ENCODE results near the gene KRT6B.

KRT6B gene

DNA sequence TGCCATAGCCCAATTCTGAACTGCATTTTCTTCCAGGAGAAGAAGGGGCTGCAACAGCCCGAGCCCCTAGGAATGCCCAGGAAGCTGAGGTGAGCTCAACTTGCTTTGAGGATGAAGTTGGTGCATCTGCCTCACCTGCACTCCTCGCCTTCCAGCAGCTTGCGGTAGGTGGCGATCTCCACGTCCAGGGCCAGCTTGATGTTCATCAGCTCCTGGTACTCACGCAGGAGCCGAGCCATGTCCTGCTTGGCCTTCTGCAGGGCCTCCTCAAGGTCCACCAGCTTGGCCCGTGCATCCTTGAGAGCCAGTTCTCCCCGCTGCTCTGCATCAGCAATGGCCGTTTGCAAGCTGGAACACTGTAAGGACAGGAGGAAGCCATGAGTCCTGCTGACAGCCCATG is 23.8 kb downstream of the KRT6B start:
- TF ChIP-seq, protein P1, sequence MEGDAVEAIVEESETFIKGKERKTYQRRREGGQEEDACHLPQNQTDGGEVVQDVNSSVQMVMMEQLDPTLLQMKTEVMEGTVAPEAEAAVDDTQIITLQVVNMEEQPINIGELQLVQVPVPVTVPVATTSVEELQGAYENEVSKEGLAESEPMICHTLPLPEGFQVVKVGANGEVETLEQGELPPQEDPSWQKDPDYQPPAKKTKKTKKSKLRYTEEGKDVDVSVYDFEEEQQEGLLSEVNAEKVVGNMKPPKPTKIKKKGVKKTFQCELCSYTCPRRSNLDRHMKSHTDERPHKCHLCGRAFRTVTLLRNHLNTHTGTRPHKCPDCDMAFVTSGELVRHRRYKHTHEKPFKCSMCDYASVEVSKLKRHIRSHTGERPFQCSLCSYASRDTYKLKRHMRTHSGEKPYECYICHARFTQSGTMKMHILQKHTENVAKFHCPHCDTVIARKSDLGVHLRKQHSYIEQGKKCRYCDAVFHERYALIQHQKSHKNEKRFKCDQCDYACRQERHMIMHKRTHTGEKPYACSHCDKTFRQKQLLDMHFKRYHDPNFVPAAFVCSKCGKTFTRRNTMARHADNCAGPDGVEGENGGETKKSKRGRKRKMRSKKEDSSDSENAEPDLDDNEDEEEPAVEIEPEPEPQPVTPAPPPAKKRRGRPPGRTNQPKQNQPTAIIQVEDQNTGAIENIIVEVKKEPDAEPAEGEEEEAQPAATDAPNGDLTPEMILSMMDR (IDR thresholded peaks at IDR 0.05; ENCODE audit: low read depth, low read length, missing control alignments): no peak
- no peak overlapping the region for H3K4me3 ChIP-seq (ENCODE audit: low read depth, low read length)
- no peak for DNase-seq (ENCODE audit: low read depth)

DNA sequence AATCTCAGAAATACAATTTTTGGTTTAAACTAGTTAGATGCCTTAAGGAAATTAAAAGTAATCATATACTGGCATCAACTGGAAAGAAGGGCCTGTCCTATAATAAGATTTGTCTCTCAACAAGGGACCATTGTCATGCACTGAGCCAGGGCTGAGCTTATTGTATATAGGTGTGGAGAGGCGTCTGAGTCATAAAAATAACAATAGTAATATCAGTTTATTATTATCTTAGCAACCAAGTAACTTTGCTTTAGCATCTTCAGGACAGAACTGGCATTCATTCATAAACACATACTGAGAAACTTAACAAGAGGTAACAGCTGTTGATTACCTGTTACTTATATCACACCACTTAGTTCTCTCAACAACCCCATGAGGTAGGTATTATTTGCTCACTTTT is 24.9 kb downstream of the KRT6B start:
- DNase-seq (ENCODE audit: low read depth): no peak
- TF ChIP-seq, protein P1 (IDR thresholded peaks at IDR 0.05; ENCODE audit: low read depth, low read length, missing control alignments): no peak
- no peak overlapping the region for H3K4me3 ChIP-seq (ENCODE audit: low read depth, low read length)

GRCh38 chr12:52426034-52426433 is 25.9 kb downstream of the KRT6B start:
- TF ChIP-seq, protein P1 (IDR thresholded peaks at IDR 0.05; ENCODE audit: low read depth, low read length, missing control alignments): no peak
- H3K4me3 ChIP-seq (ENCODE audit: low read depth, low read length): no peak overlapping the region
- DNase-seq (ENCODE audit: low read depth): no peak

DNA sequence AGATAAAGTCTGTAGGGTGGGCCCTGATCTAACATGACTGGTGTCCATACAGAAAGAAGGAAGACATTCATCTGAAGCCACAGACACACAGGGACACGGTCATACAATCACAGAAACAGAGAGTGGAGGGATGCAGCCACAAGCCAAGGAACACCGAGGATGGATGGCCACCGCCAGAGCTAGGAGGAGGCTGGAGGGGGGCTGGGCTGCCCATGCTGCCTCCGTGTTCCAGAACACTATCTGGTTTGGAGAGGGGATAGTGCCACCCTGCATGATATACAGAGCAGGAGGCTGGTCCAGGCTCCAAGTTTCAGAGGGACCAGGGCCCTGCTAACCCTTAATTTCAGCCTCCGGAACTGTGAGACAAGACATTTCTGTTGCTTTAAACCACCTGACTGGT is 26.5 kb downstream of the KRT6B start:
- TF ChIP-seq, protein P1 (IDR thresholded peaks at IDR 0.05; ENCODE audit: low read depth, low read length, missing control alignments): no peak
- DNase-seq (ENCODE audit: low read depth): no peak
- no peak overlapping the region for H3K4me3 ChIP-seq (ENCODE audit: low read depth, low read length)

DNA sequence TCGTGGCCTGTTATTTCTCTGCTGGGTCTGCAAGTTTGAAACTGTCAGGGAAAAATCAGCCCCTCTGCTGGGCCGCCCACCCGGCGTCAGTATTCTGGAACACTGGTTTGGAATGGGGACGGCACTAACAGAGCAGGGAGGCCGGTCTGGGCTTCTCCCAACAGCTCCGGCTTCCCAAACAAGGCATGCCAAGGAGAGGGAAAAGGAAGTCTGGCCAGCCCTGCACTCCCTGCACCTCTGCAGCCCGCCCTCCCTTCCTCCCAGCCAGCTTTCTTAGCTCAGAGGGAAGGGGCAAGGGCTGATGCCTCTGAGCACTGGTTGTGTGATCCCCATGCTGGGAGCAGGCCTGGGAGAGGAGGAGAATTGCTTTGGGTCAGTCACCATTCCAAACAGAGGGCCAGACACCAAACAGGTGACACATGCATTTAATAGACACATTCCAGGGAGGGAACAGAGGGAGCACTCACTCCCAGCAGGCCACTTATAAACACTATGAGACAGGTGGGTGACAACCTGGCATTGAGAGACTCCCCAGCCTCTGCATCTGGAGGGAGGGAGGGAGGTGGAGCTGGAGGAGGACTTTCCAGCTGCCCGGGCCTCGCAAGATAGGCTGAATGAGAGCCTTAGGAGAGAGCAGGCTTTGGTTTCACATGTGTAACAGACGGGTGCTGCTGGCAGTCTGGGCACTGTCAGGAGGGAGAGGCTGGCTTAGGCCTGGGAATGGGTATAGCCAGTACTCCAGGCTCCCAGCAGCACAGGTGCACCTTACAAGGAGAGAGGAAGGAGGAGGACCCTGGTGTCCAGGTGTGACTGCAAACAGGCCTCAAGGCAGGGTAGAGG is 28.1 kb downstream of the KRT6B start:
- TF ChIP-seq, protein P1 (IDR thresholded peaks at IDR 0.05; ENCODE audit: low read depth, low read length, missing control alignments): no peak
- no peak for DNase-seq (ENCODE audit: low read depth)
- H3K4me3 ChIP-seq (ENCODE audit: low read depth, low read length): no peak overlapping the region

DNA sequence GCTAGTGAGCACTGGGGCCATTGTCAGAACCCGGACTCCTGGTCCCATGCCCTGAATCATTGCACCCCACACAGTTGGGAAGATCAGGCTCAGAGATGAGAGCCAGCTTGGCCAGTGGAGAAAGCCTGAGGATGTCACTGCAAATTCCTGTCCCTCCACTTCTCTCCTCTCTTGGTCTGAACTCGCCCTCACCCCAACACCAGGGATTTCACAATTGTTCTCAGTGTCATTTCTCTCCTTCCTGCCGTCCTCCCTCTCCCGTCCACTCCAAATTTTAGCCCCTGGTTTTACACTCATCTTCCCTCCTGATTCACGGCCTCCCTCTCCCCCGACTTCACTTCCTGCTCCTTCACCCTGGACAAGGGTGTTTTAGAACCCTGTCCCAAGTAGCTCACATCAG is 28.9 kb downstream of the KRT6B start:
- DNase-seq (ENCODE audit: low read depth): no peak
- no peak overlapping the region for H3K4me3 ChIP-seq (ENCODE audit: low read depth, low read length)
- TF ChIP-seq, protein P1 (IDR thresholded peaks at IDR 0.05; ENCODE audit: low read depth, low read length, missing control alignments): no peak

GRCh38 chr12:52419656-52420055 is 32.3 kb downstream of the KRT6B start:
- no peak for DNase-seq (ENCODE audit: low read depth)
- TF ChIP-seq, protein P1 (IDR thresholded peaks at IDR 0.05; ENCODE audit: low read depth, low read length, missing control alignments): no peak
- no peak overlapping the region for H3K4me3 ChIP-seq (ENCODE audit: low read depth, low read length)

Data from GM12864 (cell line).